ENCODE measurements around the gene PARP6. TPM values are rescaled to one million over a fixed set of nuclear protein-coding genes. Genes with fewer than 3 reads are reported as not detected.
A peak's percentile ranks its signal among the peaks of the same experiment; 100 is the strongest.

PARP6 gene
- total and polyA plus RNA-seq, 4 donors, result 4.3 to 15.3 (median 9.3) TPM

DNA sequence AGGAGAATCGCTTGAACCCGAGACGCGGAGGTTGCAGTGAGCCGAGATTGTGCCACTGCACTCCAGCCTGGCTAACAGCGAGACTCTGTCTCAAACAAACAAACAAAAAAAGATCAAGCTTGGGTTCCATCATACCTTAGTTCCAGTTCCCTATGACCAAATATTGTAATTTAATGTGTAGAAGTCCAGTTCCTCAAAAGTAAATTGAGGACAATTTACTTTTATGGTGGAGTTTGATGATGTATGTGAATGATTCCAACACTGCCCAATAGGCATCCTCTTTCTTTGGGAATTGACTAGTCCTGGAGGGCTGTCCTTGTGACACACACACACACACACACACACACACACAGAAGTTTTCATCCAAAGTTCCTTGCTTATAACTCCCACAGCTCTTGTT is 38.6 kb downstream of the PARP6 start:
- Histone ChIP-seq H3K9me3 (ENCODE audit: control insufficient read depth in 4 of 4, low read length in 3 of 4) (no peaks in the 10 kb centered on the region), H3K27ac (ENCODE audit: low read depth in 1 of 2, low read length in 2 of 2) (no peak overlapping the region), H3K9ac (ENCODE audit: low read depth in 1 of 2, low read length in 2 of 2) (no peak overlapping the region), H3K27me3 (ENCODE audit: control insufficient read depth in 4 of 4, insufficient read depth in 4 of 4, low read length in 3 of 4) (no peaks in the 10 kb centered on the region), H3K4me3 (ENCODE audit: low read depth in 1 of 3, low read length in 3 of 3) (no peak overlapping the region), H3K36me3 (ENCODE audit: control insufficient read depth in 4 of 4, insufficient read depth in 3 of 4, low read depth in 1 of 4, low read length in 3 of 4) (no peaks in the 10 kb centered on the region), H3K4me1 (ENCODE audit: control insufficient read depth in 4 of 4, insufficient read depth in 4 of 4, low read length in 3 of 4) (peaks cover 2 to 20% (median 14%) of the 10 kb centered on the region in 4 donors)
- 96% methylated on average over 6 of the region's 6 CpGs for WGBS
- TF ChIP-seq TAF1 (conservative IDR thresholded peaks at IDR 0.05), result no peak
- TF ChIP-seq FOXA2 (IDR thresholded peaks at IDR 0.05), result no peak
- TF ChIP-seq HNF4G (IDR thresholded peaks at IDR 0.05), result no peak
- TF ChIP-seq RXRA (IDR thresholded peaks at IDR 0.05), result no peak
- TF ChIP-seq NR2F2 (IDR thresholded peaks at IDR 0.05), result no peak
- TF ChIP-seq, protein P1, sequence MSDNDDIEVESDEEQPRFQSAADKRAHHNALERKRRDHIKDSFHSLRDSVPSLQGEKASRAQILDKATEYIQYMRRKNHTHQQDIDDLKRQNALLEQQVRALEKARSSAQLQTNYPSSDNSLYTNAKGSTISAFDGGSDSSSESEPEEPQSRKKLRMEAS (IDR thresholded peaks at IDR 0.05), result no peak
- TF ChIP-seq, protein P2, sequence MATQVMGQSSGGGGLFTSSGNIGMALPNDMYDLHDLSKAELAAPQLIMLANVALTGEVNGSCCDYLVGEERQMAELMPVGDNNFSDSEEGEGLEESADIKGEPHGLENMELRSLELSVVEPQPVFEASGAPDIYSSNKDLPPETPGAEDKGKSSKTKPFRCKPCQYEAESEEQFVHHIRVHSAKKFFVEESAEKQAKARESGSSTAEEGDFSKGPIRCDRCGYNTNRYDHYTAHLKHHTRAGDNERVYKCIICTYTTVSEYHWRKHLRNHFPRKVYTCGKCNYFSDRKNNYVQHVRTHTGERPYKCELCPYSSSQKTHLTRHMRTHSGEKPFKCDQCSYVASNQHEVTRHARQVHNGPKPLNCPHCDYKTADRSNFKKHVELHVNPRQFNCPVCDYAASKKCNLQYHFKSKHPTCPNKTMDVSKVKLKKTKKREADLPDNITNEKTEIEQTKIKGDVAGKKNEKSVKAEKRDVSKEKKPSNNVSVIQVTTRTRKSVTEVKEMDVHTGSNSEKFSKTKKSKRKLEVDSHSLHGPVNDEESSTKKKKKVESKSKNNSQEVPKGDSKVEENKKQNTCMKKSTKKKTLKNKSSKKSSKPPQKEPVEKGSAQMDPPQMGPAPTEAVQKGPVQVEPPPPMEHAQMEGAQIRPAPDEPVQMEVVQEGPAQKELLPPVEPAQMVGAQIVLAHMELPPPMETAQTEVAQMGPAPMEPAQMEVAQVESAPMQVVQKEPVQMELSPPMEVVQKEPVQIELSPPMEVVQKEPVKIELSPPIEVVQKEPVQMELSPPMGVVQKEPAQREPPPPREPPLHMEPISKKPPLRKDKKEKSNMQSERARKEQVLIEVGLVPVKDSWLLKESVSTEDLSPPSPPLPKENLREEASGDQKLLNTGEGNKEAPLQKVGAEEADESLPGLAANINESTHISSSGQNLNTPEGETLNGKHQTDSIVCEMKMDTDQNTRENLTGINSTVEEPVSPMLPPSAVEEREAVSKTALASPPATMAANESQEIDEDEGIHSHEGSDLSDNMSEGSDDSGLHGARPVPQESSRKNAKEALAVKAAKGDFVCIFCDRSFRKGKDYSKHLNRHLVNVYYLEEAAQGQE (IDR thresholded peaks at IDR 0.05), result no peak
- TF ChIP-seq GABPA (IDR thresholded peaks at IDR 0.05 in 1 of 2, conservative IDR thresholded peaks at IDR 0.05 in 1 of 2), result no peak
- TF ChIP-seq SP1 (IDR thresholded peaks at IDR 0.05), result no peak
- no peak for TF ChIP-seq EGR1 (IDR thresholded peaks at IDR 0.05; ENCODE audit: low read depth in 2 of 2)
- no peak for TF ChIP-seq JUND (IDR thresholded peaks at IDR 0.05)
- no peak for DNase-seq (ENCODE audit: low spot score)

GRCh38 chr15:72231833-72232478 is 40.4 kb downstream of the PARP6 start:
- no peak for DNase-seq (ENCODE audit: low spot score)
- peaks cover 2 to 20% (median 14%) of the 10 kb centered on the region in 4 donors for H3K4me1 ChIP-seq (ENCODE audit: control insufficient read depth in 4 of 4, insufficient read depth in 4 of 4, low read length in 3 of 4)

More at GRCh38 chr15:72231833-72232478, 40.4 kb downstream of the PARP6 start:
- Histone ChIP-seq H3K9me3 (ENCODE audit: control insufficient read depth in 4 of 4, low read length in 3 of 4) (no peaks in the 10 kb centered on the region), H3K27ac (ENCODE audit: low read depth in 1 of 2, low read length in 2 of 2) (peak overlapping the region; percentile 90 to 93), H3K27me3 (ENCODE audit: control insufficient read depth in 4 of 4, insufficient read depth in 4 of 4, low read length in 3 of 4) (no peaks in the 10 kb centered on the region), H3K36me3 (ENCODE audit: control insufficient read depth in 4 of 4, insufficient read depth in 3 of 4, low read depth in 1 of 4, low read length in 3 of 4) (no peaks in the 10 kb centered on the region), H3K4me3 (ENCODE audit: low read depth in 1 of 3, low read length in 3 of 3) (peak overlapping the region; percentile 65 to 83 (median 74)), H3K9ac (ENCODE audit: low read depth in 1 of 2, low read length in 2 of 2) (peak overlapping the region in 1 of 2 donors; percentile 28)
- 20% methylated on average over 16 of the region's 16 CpGs for WGBS
- TF ChIP-seq YY1 (IDR thresholded peaks at IDR 0.05) (no peak), NR2F2 (IDR thresholded peaks at IDR 0.05) (no peak), FOXA2 (IDR thresholded peaks at IDR 0.05) (peak; percentile 9), TAF1 (conservative IDR thresholded peaks at IDR 0.05) (no peak), RXRA (IDR thresholded peaks at IDR 0.05) (no peak)
- TF ChIP-seq, protein P1 (IDR thresholded peaks at IDR 0.05), result no peak

Measured in liver (tissue), 9 donors.